Activated CD8-positive, alpha-beta memory T cell treated with anti-CD3 and anti-CD28 coated beads, Interleukin-2, amount 10 ng/mL, durations not matched to agents 7 days and 5 days (primary cell): ENCODE measurements around the gene SLC6A4. TPM values are rescaled to one million over a fixed set of nuclear protein-coding genes. Genes with fewer than 3 reads are reported as not detected.

ENCODE experiments used
- ATAC-seq: fragments of 150-1000 bp; cut with Tn5 transposase; one replicate; pipeline ENCODE4 v1.10.0; 2021; ENCODE audit warnings: moderate library complexity
- CTCF ChIA-PET: fragments of 350-600 bp; sonication (Branson Sonifier 250); formaldehyde crosslinking; loops from one replicate; lab custom pipeline; 2021; ENCODE audit warnings: antibody characterized with exemption; lab: Charles Lee
- DNase-seq: peaks from one replicate; pipeline ENCODE4 v3.0.0-alpha.2; 2020
- H3K27ac Mint-ChIP-seq: one replicate; pipeline ENCODE4 v1.8.0; 2021; ENCODE audit warnings: mild to moderate bottlenecking, mixed read lengths
- H3K27me3 Mint-ChIP-seq: one replicate; pipeline ENCODE4 v1.8.0; 2021; ENCODE audit warnings: mixed read lengths
- H3K36me3 Mint-ChIP-seq: one replicate; pipeline ENCODE4 v1.8.0; 2021; ENCODE audit warnings: mild to moderate bottlenecking, mixed read lengths
- H3K4me1 Mint-ChIP-seq: one replicate; pipeline ENCODE4 v1.8.0; 2021; ENCODE audit warnings: mixed read lengths
- H3K4me3 Mint-ChIP-seq: one replicate; pipeline ENCODE4 v1.8.0; 2021; ENCODE audit warnings: mild to moderate bottlenecking, moderate library complexity, mixed read lengths
- H3K9me3 Mint-ChIP-seq: one replicate; pipeline ENCODE4 v1.8.0; 2022; ENCODE audit warnings: low read depth, mixed read lengths
- total RNA-seq, 2 experiments: library from RNA; stranded (reverse); gene quantifications; one replicate each; pipeline ENCODE4 v1.2.3, GENCODE V29; 2021

The SLC6A4 gene
- total RNA-seq, 2 experiments from 2014 or later = 0.12 TPM; not detected in 1

DNA sequence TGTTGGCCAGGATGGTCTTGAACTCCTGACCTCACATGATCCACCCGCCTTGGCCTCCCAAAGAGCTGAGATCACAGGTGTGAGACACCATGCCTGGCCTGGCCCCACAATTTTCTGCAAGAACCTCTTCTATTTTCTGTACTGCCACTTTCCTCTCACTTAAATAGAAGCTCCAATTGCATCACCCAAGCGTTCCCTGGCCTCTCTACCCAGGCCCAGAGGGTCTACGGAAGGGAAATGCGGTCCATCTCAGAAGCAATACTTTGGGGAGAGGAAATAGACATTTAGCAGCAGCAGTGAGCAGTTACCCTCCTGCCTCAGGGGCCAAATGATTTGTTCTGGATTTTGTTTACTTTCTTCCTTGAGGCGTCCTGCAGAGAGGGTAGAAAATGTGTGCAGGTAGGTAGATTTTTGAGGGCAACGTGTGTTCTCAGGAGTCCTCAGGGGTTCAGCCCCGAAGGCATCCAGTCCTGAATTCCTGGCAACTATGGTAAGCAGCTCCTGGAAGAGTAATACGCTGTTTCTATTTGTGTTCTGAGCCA, 11.0 kb downstream of the SLC6A4 start:
- CTCF ChIA-PET = no interaction called here
- ATAC-seq (no peak), DNase-seq (no peak)
- H3K27me3 Mint-ChIP-seq = peaks cover 13% of the 10 kb centered on the region
- H3K4me1 Mint-ChIP-seq = no peaks in the 10 kb centered on the region
- no peaks in the 10 kb centered on the region for H3K9me3 Mint-ChIP-seq
- no peak overlapping the region for H3K4me3 Mint-ChIP-seq
- H3K36me3 Mint-ChIP-seq = no peaks in the 10 kb centered on the region
- H3K27ac Mint-ChIP-seq = no peak overlapping the region

DNA sequence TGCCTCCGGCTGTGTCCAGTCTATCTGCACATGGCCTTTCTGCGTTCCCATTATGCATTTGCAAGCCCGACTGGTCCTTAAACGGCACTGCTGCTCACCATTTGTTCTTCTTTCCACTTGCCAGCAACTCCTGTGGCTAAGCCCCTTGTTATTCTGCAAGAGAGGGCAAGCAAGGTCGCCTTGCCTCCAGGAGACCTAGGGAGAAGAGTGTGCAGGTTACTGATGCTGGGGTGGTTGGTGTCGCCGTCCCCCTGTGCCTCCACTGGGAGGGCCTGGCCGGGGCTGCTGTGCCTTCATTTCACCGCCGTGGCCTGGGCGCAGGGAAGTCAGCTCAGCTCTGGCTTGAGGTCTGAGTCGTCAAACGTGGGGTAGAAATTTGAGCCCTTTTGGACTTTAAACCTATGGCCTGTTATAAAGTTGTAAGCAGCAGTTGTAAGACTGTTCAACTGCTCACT, 12.7 kb downstream of the SLC6A4 start:
- Mint-ChIP-seq H3K36me3 (no peaks in the 10 kb centered on the region), H3K4me3 (no peak overlapping the region), H3K4me1 (peaks cover 2% of the 10 kb centered on the region), H3K27ac (no peak overlapping the region), H3K27me3 (peaks cover 16% of the 10 kb centered on the region), H3K9me3 (no peaks in the 10 kb centered on the region)
- ATAC-seq = no peak
- no peak for DNase-seq
- CTCF ChIA-PET = no interaction called here

DNA sequence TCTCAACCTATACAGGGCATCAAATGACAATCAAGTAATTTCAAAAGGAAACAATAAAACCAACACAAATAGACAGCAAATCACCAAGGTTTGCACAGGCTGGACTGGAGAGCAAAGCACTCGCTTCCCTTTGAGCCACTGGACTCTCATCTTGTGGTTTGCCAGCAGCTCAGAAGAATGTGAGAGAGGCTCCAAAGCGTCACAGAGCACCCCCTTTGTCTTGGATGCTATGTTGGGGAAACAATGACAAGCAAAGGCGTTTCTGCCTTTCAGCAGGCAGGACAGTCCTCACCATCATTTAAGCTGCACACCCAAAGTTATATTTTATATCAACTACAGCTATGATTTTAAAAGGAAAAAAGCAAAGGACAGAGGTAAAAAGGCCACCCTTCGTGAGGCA, 13.2 kb downstream of the SLC6A4 start:
- Mint-ChIP-seq H3K9me3 (no peaks in the 10 kb centered on the region), H3K27me3 (peaks cover 16% of the 10 kb centered on the region), H3K27ac (no peak overlapping the region), H3K4me1 (peaks cover 2% of the 10 kb centered on the region), H3K36me3 (no peaks in the 10 kb centered on the region), H3K4me3 (no peak overlapping the region)
- DNase-seq = no peak
- no peak for ATAC-seq
- CTCF ChIA-PET = no interaction called here

DNA sequence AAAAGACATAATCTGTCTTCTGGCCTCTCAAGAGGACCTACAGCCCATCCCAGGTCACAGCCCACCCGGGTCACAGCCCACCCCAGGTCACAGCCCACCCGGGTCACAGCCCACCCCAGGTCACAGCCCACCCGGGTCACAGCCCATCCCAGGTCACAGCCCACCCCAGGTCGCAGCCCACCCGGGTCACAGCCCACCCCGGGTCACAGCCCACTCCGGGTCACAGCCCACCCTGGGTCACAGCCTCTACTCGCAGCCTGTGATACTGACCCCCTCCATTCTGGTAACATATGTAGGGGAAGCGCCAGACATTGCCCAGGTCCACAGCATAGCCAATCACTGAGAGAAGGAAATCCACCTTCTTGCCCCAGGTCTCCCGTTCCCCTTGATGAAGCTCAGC, 14.2 kb downstream of the SLC6A4 start:
- Mint-ChIP-seq H3K4me3 (no peak overlapping the region), H3K4me1 (peaks cover 2% of the 10 kb centered on the region), H3K9me3 (no peaks in the 10 kb centered on the region), H3K36me3 (no peaks in the 10 kb centered on the region), H3K27ac (no peak overlapping the region), H3K27me3 (peaks cover 12% of the 10 kb centered on the region)
- ATAC-seq (no peak), DNase-seq (no peak)
- CTCF ChIA-PET = interaction anchor here (0.7 to 2.2 kb wide), 2 partner anchors 115 to 119 kb away, joined by 3 to 6 read pairs; no protein-coding TSS in a partner anchor

DNA sequence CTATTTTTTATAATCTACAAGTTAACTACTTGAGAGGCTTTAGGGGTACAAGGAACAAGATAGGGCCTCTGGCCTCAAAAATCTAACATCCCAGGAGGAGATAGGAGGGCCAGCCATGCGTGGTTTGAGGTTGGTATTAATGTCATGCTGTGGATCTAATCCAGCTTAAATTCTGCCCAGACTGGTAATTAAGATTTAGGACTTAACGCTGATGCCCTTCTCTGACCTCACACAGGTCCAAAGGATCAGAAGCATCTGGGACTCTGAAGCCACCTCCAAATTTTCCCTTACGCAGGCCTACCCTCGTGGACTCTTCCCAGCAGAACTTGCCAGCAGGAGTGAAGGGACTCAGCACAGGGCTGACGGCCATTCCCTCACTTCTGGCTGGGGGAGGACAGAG, 15.1 kb downstream of the SLC6A4 start:
- CTCF ChIA-PET = interaction anchor here (0.9 to 2.2 kb wide), 2 partner anchors 94 to 116 kb away, joined by 3 to 6 read pairs; no protein-coding TSS in a partner anchor
- no peak for ATAC-seq
- Mint-ChIP-seq H3K9me3 (no peaks in the 10 kb centered on the region), H3K4me3 (no peak overlapping the region), H3K27ac (no peak overlapping the region), H3K36me3 (no peaks in the 10 kb centered on the region), H3K27me3 (peaks cover 9% of the 10 kb centered on the region), H3K4me1 (peaks cover 2% of the 10 kb centered on the region)
- DNase-seq = no peak

DNA sequence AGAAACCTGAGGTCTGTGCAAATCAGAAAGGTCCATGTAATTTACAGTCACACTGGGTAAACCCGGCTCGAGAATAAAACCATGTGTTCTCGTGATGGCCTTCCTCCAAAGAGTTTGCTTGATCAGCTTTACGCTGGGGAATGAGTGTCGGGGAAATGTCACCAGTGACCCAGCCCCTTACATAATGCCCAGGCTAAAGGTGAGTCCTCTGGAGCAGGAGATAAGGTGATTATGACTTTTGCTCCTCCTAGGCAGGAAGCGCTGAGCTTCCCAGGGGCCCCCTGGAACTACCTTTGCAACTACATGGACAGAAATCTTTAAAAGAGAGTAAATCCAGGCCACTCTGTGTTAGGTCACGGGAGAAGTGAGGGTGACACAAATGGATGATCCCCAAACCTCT, 15.7 kb downstream of the SLC6A4 start:
- no peaks in the 10 kb centered on the region for H3K9me3 Mint-ChIP-seq
- H3K27ac Mint-ChIP-seq = no peak overlapping the region
- CTCF ChIA-PET = interaction anchor here (0.9 to 2.2 kb wide), 2 partner anchors 93 to 117 kb away, joined by 3 to 6 read pairs; no protein-coding TSS in a partner anchor
- H3K27me3 Mint-ChIP-seq = peaks cover 9% of the 10 kb centered on the region
- no peaks in the 10 kb centered on the region for H3K36me3 Mint-ChIP-seq
- H3K4me3 Mint-ChIP-seq = no peak overlapping the region
- no peak for DNase-seq
- peaks cover 2% of the 10 kb centered on the region for H3K4me1 Mint-ChIP-seq
- no peak for ATAC-seq

DNA sequence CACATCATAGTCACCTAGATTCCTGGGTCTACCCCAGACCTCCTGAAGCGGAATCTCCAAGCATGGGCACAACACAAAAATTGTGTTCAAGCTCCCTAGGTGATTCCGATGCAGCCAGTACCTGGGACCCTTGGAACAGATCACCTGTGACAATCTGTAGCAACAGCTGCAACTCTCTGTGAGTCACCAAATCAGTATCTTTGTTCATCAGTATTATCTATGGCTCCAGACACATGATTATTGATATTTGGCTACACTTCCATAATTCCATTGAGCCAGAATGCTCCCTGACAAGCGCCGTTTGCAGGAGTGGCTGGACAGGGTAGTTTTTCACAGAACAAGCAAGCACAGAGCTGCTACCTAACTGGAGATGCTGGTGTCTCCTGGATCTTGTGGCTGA, 16.2 kb downstream of the SLC6A4 start:
- ATAC-seq = no peak
- CTCF ChIA-PET = interaction anchor here (0.9 to 2.2 kb wide), 2 partner anchors 93 to 118 kb away, joined by 3 to 6 read pairs; no protein-coding TSS in a partner anchor
- Mint-ChIP-seq H3K27ac (no peak overlapping the region), H3K4me1 (peaks cover 2% of the 10 kb centered on the region), H3K9me3 (no peaks in the 10 kb centered on the region), H3K27me3 (peaks cover 9% of the 10 kb centered on the region), H3K4me3 (no peak overlapping the region), H3K36me3 (no peaks in the 10 kb centered on the region)
- no peak for DNase-seq

DNA sequence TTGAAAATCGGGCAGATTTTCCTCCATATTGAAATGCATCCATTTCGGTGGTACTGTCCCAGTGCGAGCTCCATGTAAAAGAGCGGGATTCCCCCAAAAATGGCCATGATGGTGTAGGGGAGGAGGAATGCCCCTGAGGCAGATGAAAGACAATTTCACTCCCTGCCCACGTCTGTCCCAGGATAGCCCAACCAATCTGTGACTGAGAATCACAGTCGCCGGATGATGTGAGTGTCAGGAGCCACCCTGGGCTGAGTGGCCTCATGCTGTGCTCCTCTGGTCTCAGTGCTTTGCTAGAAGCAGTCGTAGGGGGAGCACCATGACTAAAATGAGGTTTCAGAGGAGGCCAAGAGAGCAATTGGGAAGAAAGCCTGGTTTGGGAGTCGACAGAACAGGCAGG, 16.7 kb downstream of the SLC6A4 start:
- ATAC-seq (no peak), DNase-seq (no peak)
- CTCF ChIA-PET = interaction anchor here (2.2 kb wide), 1 partner anchor 118 kb away, joined by 6 read pairs; no protein-coding TSS in a partner anchor
- H3K27ac Mint-ChIP-seq = no peak overlapping the region
- H3K27me3 Mint-ChIP-seq = peaks cover 9% of the 10 kb centered on the region
- no peaks in the 10 kb centered on the region for H3K9me3 Mint-ChIP-seq
- H3K4me1 Mint-ChIP-seq = peaks cover 2% of the 10 kb centered on the region
- H3K4me3 Mint-ChIP-seq = no peak overlapping the region
- H3K36me3 Mint-ChIP-seq = no peaks in the 10 kb centered on the region

DNA sequence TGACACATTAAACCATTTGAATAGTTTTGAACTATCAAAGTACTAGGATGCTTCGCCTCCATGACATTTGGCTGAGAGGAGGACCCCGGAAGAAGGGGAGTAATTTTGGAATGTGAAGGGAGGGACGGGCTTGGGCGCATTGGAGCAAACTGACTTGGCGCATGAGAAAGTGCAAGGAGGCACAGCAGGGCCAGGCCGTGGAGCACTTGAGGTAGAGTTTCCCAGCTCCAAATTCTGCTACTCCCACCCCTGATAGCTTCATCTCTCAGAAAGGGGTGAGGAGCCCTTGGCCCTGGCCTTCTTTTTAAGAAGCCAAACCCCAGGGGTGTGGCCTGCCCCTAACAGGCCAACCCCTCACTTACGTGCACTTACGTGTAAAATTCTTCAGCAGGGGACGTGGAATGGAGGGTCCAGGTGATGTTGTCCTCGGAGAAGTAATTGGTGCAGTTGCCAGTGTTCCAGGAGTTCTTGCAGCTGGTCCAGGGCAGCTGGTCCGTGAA, 17.7 kb downstream of the SLC6A4 start:
- no peak for DNase-seq
- Mint-ChIP-seq H3K4me1 (peaks cover 6% of the 10 kb centered on the region), H3K4me3 (no peak overlapping the region), H3K27me3 (peaks cover 9% of the 10 kb centered on the region), H3K36me3 (no peaks in the 10 kb centered on the region), H3K9me3 (no peaks in the 10 kb centered on the region), H3K27ac (no peak overlapping the region)
- CTCF ChIA-PET = interaction anchor here (1.1 kb wide), 1 partner anchor 113 kb away, joined by 3 read pairs; no protein-coding TSS in a partner anchor
- ATAC-seq = no peak

DNA sequence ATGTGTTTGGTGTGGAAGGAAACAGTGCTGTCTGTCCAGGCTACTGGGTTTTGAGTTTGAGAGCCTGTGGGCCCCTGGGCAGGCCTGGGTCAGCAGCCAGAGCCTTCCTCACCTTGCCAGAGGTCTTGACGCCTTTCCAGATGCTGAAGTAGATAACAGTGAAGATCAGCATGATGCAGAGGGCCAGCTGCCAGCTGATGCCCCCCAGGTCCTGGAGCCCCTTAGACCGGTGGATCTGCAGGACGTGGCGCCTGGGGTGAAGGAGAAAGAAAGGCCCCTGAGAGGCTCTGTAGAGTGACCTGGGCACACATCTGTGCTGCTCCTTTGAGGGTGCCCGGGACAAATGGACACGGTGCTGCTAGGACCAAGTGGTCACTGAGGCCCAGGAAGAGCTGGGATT, 18.4 kb downstream of the SLC6A4 start:
- Mint-ChIP-seq H3K36me3 (no peaks in the 10 kb centered on the region), H3K4me1 (peaks cover 13% of the 10 kb centered on the region), H3K27ac (no peak overlapping the region), H3K9me3 (no peaks in the 10 kb centered on the region), H3K27me3 (peaks cover 9% of the 10 kb centered on the region), H3K4me3 (no peak overlapping the region)
- ATAC-seq (no peak), DNase-seq (no peak)
- CTCF ChIA-PET = interaction anchor here (1.1 kb wide), 1 partner anchor 112 kb away, joined by 3 read pairs; no protein-coding TSS in a partner anchor

DNA sequence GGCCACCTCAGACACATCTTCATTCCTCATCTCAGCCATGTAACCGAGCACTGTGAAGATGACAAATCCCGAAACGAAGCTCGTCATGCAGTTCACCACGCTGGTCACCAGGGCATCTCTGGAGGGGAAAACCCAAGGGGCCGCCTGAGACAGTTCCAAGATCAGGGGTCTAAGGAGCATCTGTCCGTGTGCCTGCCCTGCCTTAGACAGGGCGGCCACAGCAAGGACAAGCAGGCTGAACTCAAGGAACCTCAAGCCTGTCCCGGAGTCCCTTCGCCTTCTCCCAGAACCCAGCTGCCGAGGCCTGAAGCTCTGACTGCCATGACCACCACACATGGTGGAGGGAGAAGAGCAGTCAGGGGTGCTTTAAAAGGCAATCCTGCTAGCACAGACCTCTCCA, 22.7 kb downstream of the SLC6A4 start:
- H3K36me3 Mint-ChIP-seq = no peaks in the 10 kb centered on the region
- DNase-seq = no peak
- CTCF ChIA-PET = interaction anchor here (0.6 to 1.8 kb wide), 4 partner anchors 87 to 118 kb away, joined by 3 to 5 read pairs (median 4); no protein-coding TSS in a partner anchor
- peaks cover 10% of the 10 kb centered on the region for H3K27me3 Mint-ChIP-seq
- H3K4me1 Mint-ChIP-seq = peaks cover 21% of the 10 kb centered on the region
- no peak for ATAC-seq
- no peak overlapping the region for H3K4me3 Mint-ChIP-seq
- H3K9me3 Mint-ChIP-seq = no peaks in the 10 kb centered on the region
- H3K27ac Mint-ChIP-seq = no peak overlapping the region

DNA sequence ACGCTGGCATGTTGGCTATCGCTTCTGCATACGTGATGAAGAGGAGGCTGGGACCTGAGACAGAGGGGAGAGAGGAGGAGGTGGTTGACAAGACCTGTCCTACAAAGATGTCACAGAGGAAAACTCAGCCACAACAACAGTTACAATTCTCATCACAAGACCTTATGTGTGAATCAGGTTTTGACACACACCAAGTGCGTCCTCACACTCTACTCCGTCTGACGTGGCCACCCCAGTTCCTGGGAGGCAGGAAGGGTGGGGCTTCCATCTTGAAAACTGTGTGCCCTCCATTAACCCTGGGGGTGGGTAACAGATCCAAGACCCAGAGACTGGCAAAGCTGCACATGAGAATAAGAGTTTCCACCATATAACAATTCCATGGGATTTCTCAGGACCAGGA, 24.1 kb downstream of the SLC6A4 start:
- Mint-ChIP-seq H3K9me3 (no peaks in the 10 kb centered on the region), H3K4me3 (no peak overlapping the region), H3K36me3 (no peaks in the 10 kb centered on the region), H3K27me3 (peaks cover 18% of the 10 kb centered on the region), H3K27ac (no peak overlapping the region), H3K4me1 (peaks cover 21% of the 10 kb centered on the region)
- ATAC-seq = peak; percentile 39
- no peak for DNase-seq
- CTCF ChIA-PET = no interaction called here

DNA sequence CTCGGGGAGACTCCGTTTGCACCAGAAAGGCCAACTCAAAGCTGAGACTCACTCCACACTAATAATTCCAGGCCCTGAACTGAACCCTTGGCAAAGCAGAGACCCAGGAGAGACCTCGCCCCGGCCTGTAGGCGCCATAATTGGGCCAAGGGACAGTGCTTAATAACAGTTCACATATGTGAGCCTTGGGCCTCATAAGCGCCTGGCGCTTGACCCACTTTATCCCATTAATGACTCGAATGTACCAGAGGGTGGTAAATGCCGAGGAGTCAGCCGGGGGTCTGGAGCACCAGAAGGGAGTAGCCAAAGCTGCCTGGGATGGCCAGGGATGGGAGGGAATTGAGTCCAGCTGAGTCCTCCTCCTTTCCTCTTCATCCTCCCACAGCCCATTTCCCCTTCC, 24.6 kb downstream of the SLC6A4 start:
- CTCF ChIA-PET = no interaction called here
- DNase-seq (no peak), ATAC-seq (no peak)
- H3K27ac Mint-ChIP-seq = no peak overlapping the region
- no peak overlapping the region for H3K4me3 Mint-ChIP-seq
- H3K36me3 Mint-ChIP-seq = no peaks in the 10 kb centered on the region
- peaks cover 20% of the 10 kb centered on the region for H3K27me3 Mint-ChIP-seq
- H3K4me1 Mint-ChIP-seq = peaks cover 21% of the 10 kb centered on the region
- no peaks in the 10 kb centered on the region for H3K9me3 Mint-ChIP-seq

DNA sequence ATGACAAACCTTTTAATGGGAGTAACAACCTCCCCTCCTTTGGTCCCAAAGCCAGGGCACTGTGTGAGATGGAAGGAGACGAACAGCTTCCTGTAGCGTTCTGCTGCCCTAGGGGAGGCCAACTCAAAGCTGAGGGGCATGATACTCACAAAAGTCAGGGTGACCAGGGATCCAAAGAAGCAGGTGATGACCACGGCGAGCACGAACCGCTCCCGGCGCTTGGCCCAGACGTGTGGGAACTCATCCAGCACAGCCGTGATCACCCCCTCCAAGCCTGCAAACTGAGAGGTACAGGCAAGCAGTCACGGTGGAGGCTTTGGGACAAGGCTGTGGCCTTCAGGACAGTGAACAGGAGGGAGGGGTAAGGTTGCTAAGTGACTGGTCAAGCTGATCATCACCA, 25.1 kb downstream of the SLC6A4 start:
- H3K4me1 Mint-ChIP-seq = peaks cover 21% of the 10 kb centered on the region
- no peak overlapping the region for H3K27ac Mint-ChIP-seq
- H3K9me3 Mint-ChIP-seq = no peaks in the 10 kb centered on the region
- no peak for ATAC-seq
- CTCF ChIA-PET = no interaction called here
- H3K4me3 Mint-ChIP-seq = no peak overlapping the region
- peaks cover 24% of the 10 kb centered on the region for H3K27me3 Mint-ChIP-seq
- no peak for DNase-seq
- no peaks in the 10 kb centered on the region for H3K36me3 Mint-ChIP-seq
